WTC11 (cell line): ENCODE measurements around the gene HACE1.

Experiments used
- AFF4 ChIP-seq: sonication (generic); formaldehyde crosslinking; IDR thresholded peaks from 2 replicates; pipeline ENCODE4 v1.8.1; 2023; ENCODE audit warnings: mild to moderate bottlenecking, missing genetic modification reagents, borderline replicate concordance
- NR3C1 ChIP-seq: sonication (generic); formaldehyde crosslinking; conservative IDR thresholded peaks from 2 replicates; pipeline ENCODE4 v1.8.1; 2023; ENCODE audit warnings: low read depth, mild to moderate bottlenecking, missing genetic modification reagents
- TCF7 ChIP-seq: sonication (generic); formaldehyde crosslinking; IDR thresholded peaks from 2 replicates; pipeline ENCODE4 v1.8.0; 2022; ENCODE audit warnings: mild to moderate bottlenecking, low read depth, missing genetic modification reagents, moderate library complexity
- ZNF232 ChIP-seq: sonication (generic); formaldehyde crosslinking; IDR thresholded peaks from 2 replicates; pipeline ENCODE4 v1.8.0; 2022; ENCODE audit warnings: mild to moderate bottlenecking, missing genetic modification reagents
- TF ChIP-seq, protein P1 (sequence below): fragments of 200-600 bp; IDR thresholded peaks from 2 replicates; pipeline ENCODE4 v1.8.0; 2022; ENCODE audit warnings: antibody characterized with exemption

DNA sequence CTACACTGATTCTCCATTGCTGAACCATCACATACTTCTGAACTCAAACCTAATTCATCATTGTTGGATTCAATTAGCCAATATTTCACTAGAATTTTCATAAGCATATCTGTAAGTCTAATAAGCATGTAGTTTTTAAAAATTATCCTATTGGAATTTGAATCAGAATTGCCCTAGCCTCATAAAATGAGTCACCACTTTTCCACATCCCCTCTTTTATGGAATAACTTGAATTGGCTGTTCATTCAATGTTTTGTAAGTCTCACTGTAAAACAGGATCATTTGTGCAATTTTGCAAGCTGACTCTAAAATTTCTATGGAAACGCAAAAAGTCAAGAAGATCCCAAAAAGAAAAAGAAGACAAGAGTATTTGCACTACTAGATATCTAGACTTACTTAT lies 141.0 kb downstream of the HACE1 start:
- TF ChIP-seq AFF4 (no peak), ZNF232 (CRISPR knock-in tag) (no peak), NR3C1 (no peak), TCF7 (CRISPR knock-in tag) (no peak)
- TF ChIP-seq, protein P1, sequence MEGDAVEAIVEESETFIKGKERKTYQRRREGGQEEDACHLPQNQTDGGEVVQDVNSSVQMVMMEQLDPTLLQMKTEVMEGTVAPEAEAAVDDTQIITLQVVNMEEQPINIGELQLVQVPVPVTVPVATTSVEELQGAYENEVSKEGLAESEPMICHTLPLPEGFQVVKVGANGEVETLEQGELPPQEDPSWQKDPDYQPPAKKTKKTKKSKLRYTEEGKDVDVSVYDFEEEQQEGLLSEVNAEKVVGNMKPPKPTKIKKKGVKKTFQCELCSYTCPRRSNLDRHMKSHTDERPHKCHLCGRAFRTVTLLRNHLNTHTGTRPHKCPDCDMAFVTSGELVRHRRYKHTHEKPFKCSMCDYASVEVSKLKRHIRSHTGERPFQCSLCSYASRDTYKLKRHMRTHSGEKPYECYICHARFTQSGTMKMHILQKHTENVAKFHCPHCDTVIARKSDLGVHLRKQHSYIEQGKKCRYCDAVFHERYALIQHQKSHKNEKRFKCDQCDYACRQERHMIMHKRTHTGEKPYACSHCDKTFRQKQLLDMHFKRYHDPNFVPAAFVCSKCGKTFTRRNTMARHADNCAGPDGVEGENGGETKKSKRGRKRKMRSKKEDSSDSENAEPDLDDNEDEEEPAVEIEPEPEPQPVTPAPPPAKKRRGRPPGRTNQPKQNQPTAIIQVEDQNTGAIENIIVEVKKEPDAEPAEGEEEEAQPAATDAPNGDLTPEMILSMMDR, result no peak
